Uterus (tissue), 4 donors: ENCODE data around the gene OR9Q1. TPM values are rescaled to one million over a fixed set of nuclear protein-coding genes. Genes with fewer than 3 reads are reported as not detected.

Experiments used
- DNase-seq, 2 donors: peaks; one replicate each; pipeline ENCODE4 v3.0.0-alpha.2; 2019 to 2020
- H3K27ac ChIP-seq, 2 donors: fragments of 200-600 bp; sonication (generic); 1 replicate in 1 of 2; 2 replicates in 1 of 2; pipeline ENCODE4 v1.5.1; 2016 to 2018
- H3K27me3 ChIP-seq, 2 donors: fragments of 200-600 bp; sonication (generic); one replicate each; pipeline ENCODE4 v1.5.1; 2018 to 2019; ENCODE audit warnings: control low read depth in 1 of 2
- H3K36me3 ChIP-seq, 2 donors: fragments of 200-600 bp; sonication (generic); one replicate each; pipeline ENCODE4 v1.5.1; 2019; ENCODE audit warnings: control low read depth in 1 of 2
- H3K4me1 ChIP-seq, 2 donors: fragments of 200-600 bp; sonication (generic); one replicate each; pipeline ENCODE4 v1.5.1; 2018 to 2019; ENCODE audit warnings: control low read depth in 1 of 2
- H3K4me3 ChIP-seq, 2 donors: fragments of 200-600 bp; sonication (generic); 1 replicate in 1 of 2; 2 replicates in 1 of 2; pipeline ENCODE4 v1.5.1; 2018 to 2019; ENCODE audit warnings: mild to moderate bottlenecking in 1 of 2
- H3K9me3 ChIP-seq, 2 donors: fragments of 200-600 bp; sonication (generic); one replicate each; pipeline ENCODE4 v1.5.1; 2019; ENCODE audit warnings: control low read depth in 1 of 2
- CTCF ChIP-seq, 4 experiments: fragments of 200-600 bp in 2 of 4; fragments of 450-650 bp in 2 of 4; sonication (generic) in 2 of 4; IDR thresholded peaks; one replicate each; pipeline ENCODE4 v1.5.1; 2016 to 2019; ENCODE audit warnings: antibody characterized with exemption in 4 of 4, mild to moderate bottlenecking in 2 of 4, moderate library complexity in 1 of 4
- POLR2A ChIP-seq, 2 donors: fragments of 450-650 bp; IDR thresholded peaks; one replicate each; pipeline ENCODE4 v1.6.1; 2016; ENCODE audit warnings: antibody characterized with exemption in 2 of 2, mild to moderate bottlenecking in 1 of 2, moderate library complexity in 1 of 2
- intact Hi-C: fragments of 100-400 bp; cut with DNase I; formaldehyde crosslinking; loops from one replicate; pipeline ENCODE4 v1.15.1; 2023; ENCODE audit warnings: low total_unique reads
- total RNA-seq, 4 donors: library from RNA; depleted of rRNA in 3 of 4; stranded (reverse); fragments of >200 nt in 3 of 4; gene quantifications; one replicate each; pipeline versions ENCODE4 v1.1.0 to v1.2.4, GENCODE V29; 2014 to 2023
- donor health status: DM: yes; HTN: yes; CAD: no.

The OR9Q1 gene
- total RNA-seq, 4 donors from 2014 or later, result not detected

GRCh38 chr11:58121096-58121495 lies 97.4 kb downstream of the OR9Q1 start:
- no peaks in the 10 kb centered on the region for H3K27me3 ChIP-seq
- TF ChIP-seq CTCF (IDR thresholded peaks at IDR 0.05) (no peak), POLR2A (IDR thresholded peaks at IDR 0.05) (no peak)
- H3K27ac ChIP-seq, result no peak overlapping the region
- no peaks in the 10 kb centered on the region for H3K9me3 ChIP-seq
- intact Hi-C loops, result no loop called here
- no peak overlapping the region for H3K4me3 ChIP-seq
- no peaks in the 10 kb centered on the region for H3K36me3 ChIP-seq
- DNase-seq, result no peak
- no peaks in the 10 kb centered on the region for H3K4me1 ChIP-seq

GRCh38 chr11:58125469-58125868 lies 101.8 kb downstream of the OR9Q1 start, which contains the start of gene OR9I1:
TSS of gene OR9I1 (minus strand) at chr11:58125530. CDS start at chr11:58119444, 6,086 bp downstream.
- H3K9me3 ChIP-seq, result no peaks in the 10 kb centered on the region
- intact Hi-C loops, result no loop called here
- H3K4me1 ChIP-seq, result no peaks in the 10 kb centered on the region
- no peak within 1 kb of the TSS for H3K27ac ChIP-seq
- H3K27me3 ChIP-seq, result no peaks in the 10 kb centered on the region
- DNase-seq, result no peak
- TF ChIP-seq CTCF (IDR thresholded peaks at IDR 0.05), result no peak
- no peaks in the 10 kb centered on the region for H3K36me3 ChIP-seq
- no peak within 1 kb of the TSS for H3K4me3 ChIP-seq

GRCh38 chr11:58127350-58127749 lies 103.7 kb downstream of the OR9Q1 start:
- Histone ChIP-seq H3K4me3 (no peak overlapping the region), H3K9me3 (no peaks in the 10 kb centered on the region), H3K4me1 (no peaks in the 10 kb centered on the region), H3K36me3 (no peaks in the 10 kb centered on the region), H3K27me3 (no peaks in the 10 kb centered on the region), H3K27ac (no peak overlapping the region)
- TF ChIP-seq CTCF (IDR thresholded peaks at IDR 0.05) (no peak), POLR2A (IDR thresholded peaks at IDR 0.05) (no peak)
- no peak for DNase-seq
- intact Hi-C loops, result no loop called here

- H3K27me3 ChIP-seq, result no peaks in the 10 kb centered on the region
- TF ChIP-seq POLR2A (IDR thresholded peaks at IDR 0.05) (no peak), CTCF (IDR thresholded peaks at IDR 0.05) (no peak)
- intact Hi-C loops, result no loop called here
- H3K4me1 ChIP-seq, result no peaks in the 10 kb centered on the region
- H3K9me3 ChIP-seq, result no peaks in the 10 kb centered on the region
- H3K36me3 ChIP-seq, result no peaks in the 10 kb centered on the region
- H3K4me3 ChIP-seq, result no peak overlapping the region
- no peak overlapping the region for H3K27ac ChIP-seq
- no peak for DNase-seq
Measured at GRCh38 chr11:58133309-58134076, 109.8 kb downstream of the OR9Q1 start.

GRCh38 chr11:58134151-58134550 lies 110.5 kb downstream of the OR9Q1 start:
- Histone ChIP-seq H3K27me3 (no peaks in the 10 kb centered on the region), H3K36me3 (no peaks in the 10 kb centered on the region), H3K9me3 (no peaks in the 10 kb centered on the region), H3K4me3 (no peak overlapping the region), H3K27ac (no peak overlapping the region), H3K4me1 (no peaks in the 10 kb centered on the region)
- no peak for TF ChIP-seq POLR2A (IDR thresholded peaks at IDR 0.05)
- TF ChIP-seq CTCF (IDR thresholded peaks at IDR 0.05), result no peak
- intact Hi-C loops, result no loop called here
- no peak for DNase-seq
